SK-N-SH treated with all-trans-retinoic acid at 6 μM for 48 hours (cell line): ENCODE data around the gene GCHFR.

Experiments used
- ATAC-seq: fragments of 200-7000 bp; cut with Tn5 transposase; 3 replicates; pipeline ENCODE4 v1.9.1; 2020; ENCODE audit warnings: mild to moderate bottlenecking, moderate library complexity
- ARNTL ChIP-seq: fragments of 450-650 bp; formaldehyde crosslinking; IDR thresholded peaks from 2 replicates; pipeline ENCODE4 v1.5.0; 2020; ENCODE audit warnings: low read depth, mild to moderate bottlenecking, moderate library complexity, borderline replicate concordance
- BACH2 ChIP-seq: fragments of 250-450 bp; sonication (Bioruptor Pico); IDR thresholded peaks from 2 replicates; pipeline ENCODE4 v1.9.0; 2021; ENCODE audit warnings: mild to moderate bottlenecking, borderline replicate concordance
- CREB5 ChIP-seq: fragments of 250-450 bp; sonication (Bioruptor Pico); IDR thresholded peaks from 2 replicates; pipeline ENCODE4 v1.5.1; 2020; ENCODE audit warnings: low read depth, mild to moderate bottlenecking, moderate library complexity
- CSDC2 ChIP-seq: fragments of 250-450 bp; sonication (Bioruptor Pico); IDR thresholded peaks from 2 replicates; pipeline ENCODE4 v1.5.0; 2020; ENCODE audit warnings: mild to moderate bottlenecking, moderate library complexity
- CSRNP3 ChIP-seq: fragments of 250-450 bp; sonication (Bioruptor Pico); IDR thresholded peaks from 2 replicates; pipeline ENCODE4 v1.5.1; 2021; ENCODE audit warnings: mild to moderate bottlenecking, moderate library complexity
- ESRRG ChIP-seq: fragments of 250-450 bp; sonication (Bioruptor Pico); IDR thresholded peaks from 2 replicates; pipeline ENCODE4 v1.6.1; 2021; ENCODE audit warnings: mild to moderate bottlenecking
- GLIS3 ChIP-seq: fragments of 250-450 bp; sonication (Bioruptor Pico); IDR thresholded peaks from 2 replicates; pipeline ENCODE4 v1.5.0; 2020; ENCODE audit warnings: mild to moderate bottlenecking, moderate library complexity
- ISL1 ChIP-seq: fragments of 250-450 bp; sonication (Bioruptor Pico); IDR thresholded peaks from 2 replicates; pipeline ENCODE4 v2.1.2; 2022; ENCODE audit warnings: mild to moderate bottlenecking, moderate library complexity
- OSR1 ChIP-seq: fragments of 250-450 bp; sonication (Bioruptor Pico); IDR thresholded peaks from 2 replicates; pipeline ENCODE4 v1.8.0; 2022; ENCODE audit warnings: moderate library complexity, mild to moderate bottlenecking, inconsistent platforms
- PPARA ChIP-seq: fragments of 250-450 bp; sonication (Bioruptor Pico); IDR thresholded peaks from 2 replicates; pipeline ENCODE4 v1.5.0; 2020; ENCODE audit warnings: mild to moderate bottlenecking, borderline replicate concordance
- SNAI2 ChIP-seq: fragments of 250-450 bp; sonication (Bioruptor Pico); IDR thresholded peaks from 2 replicates; pipeline ENCODE4 v1.5.0; 2020; ENCODE audit warnings: mild to moderate bottlenecking, moderate library complexity
- TCF4 ChIP-seq: fragments of 250-450 bp; sonication (Bioruptor Pico); IDR thresholded peaks from 2 replicates; pipeline ENCODE4 v1.8.0; 2021; ENCODE audit warnings: mild to moderate bottlenecking, moderate library complexity, borderline replicate concordance
- TOX ChIP-seq: fragments of 250-450 bp; sonication (Bioruptor Pico); IDR thresholded peaks from 2 replicates; pipeline ENCODE4 v1.8.0; 2021; ENCODE audit warnings: mild to moderate bottlenecking, moderate library complexity, borderline replicate concordance
- TSHZ2 ChIP-seq: fragments of 250-450 bp; sonication (Bioruptor Pico); IDR thresholded peaks from 2 replicates; pipeline ENCODE4 v1.5.0; 2020; ENCODE audit warnings: mild to moderate bottlenecking, moderate library complexity
- ZC3H10 ChIP-seq: fragments of 250-450 bp; sonication (Bioruptor Pico); IDR thresholded peaks from 2 replicates; pipeline ENCODE4 v1.5.1; 2021; ENCODE audit warnings: mild to moderate bottlenecking, moderate library complexity
- ZFP3 ChIP-seq: fragments of 250-450 bp; sonication (Bioruptor Pico); IDR thresholded peaks from 2 replicates; pipeline ENCODE4 v1.5.0; 2020; ENCODE audit warnings: mild to moderate bottlenecking, moderate library complexity
- ZFP30 ChIP-seq: fragments of 450-650 bp; formaldehyde crosslinking; IDR thresholded peaks from 2 replicates; pipeline ENCODE4 v1.5.0; 2022; ENCODE audit warnings: mild to moderate bottlenecking, moderate library complexity
- ZNF70 ChIP-seq: fragments of 450-650 bp; formaldehyde crosslinking; IDR thresholded peaks from 2 replicates; pipeline ENCODE4 v1.5.0; 2020; ENCODE audit warnings: mild to moderate bottlenecking, moderate library complexity
- ZNF8 ChIP-seq: fragments of 450-650 bp; formaldehyde crosslinking; IDR thresholded peaks from 2 replicates; pipeline ENCODE4 v1.5.0; 2020; ENCODE audit warnings: mild to moderate bottlenecking, moderate library complexity

The GCHFR gene

GRCh38 chr15:40766906-40767837 lies 3.3 kb downstream of the GCHFR start:
- TF ChIP-seq TCF4 (CRISPR knock-in tag) (no peak), ARNTL (no peak), ZNF8 (CRISPR knock-in tag) (no peak), SNAI2 (CRISPR knock-in tag) (no peak), ZFP3 (no peak), BACH2 (CRISPR knock-in tag) (no peak), CREB5 (no peak), TOX (no peak), ZNF70 (CRISPR knock-in tag) (no peak), ESRRG (CRISPR knock-in tag) (no peak), ISL1 (CRISPR knock-in tag) (no peak)
- ATAC-seq = peak; percentile 72

- no peak for ATAC-seq
These were observed 4.1 kb downstream of the GCHFR start for GRCh38 chr15:40767838-40768500.

GRCh38 chr15:40768521-40769273 lies 4.8 kb downstream of the GCHFR start:
- no peak for TF ChIP-seq TSHZ2 (CRISPR knock-in tag)
- no peak for TF ChIP-seq TCF4 (CRISPR knock-in tag)
- no peak for TF ChIP-seq ISL1 (CRISPR knock-in tag)
- no peak for TF ChIP-seq PPARA
- no peak for TF ChIP-seq SNAI2 (CRISPR knock-in tag)
- TF ChIP-seq CSDC2 (CRISPR knock-in tag) = no peak
- TF ChIP-seq ZNF70 (CRISPR knock-in tag) = no peak
- TF ChIP-seq CREB5 = no peak
- TF ChIP-seq TOX = no peak
- no peak for TF ChIP-seq ARNTL
- TF ChIP-seq, all 23 proteins: peak for 0
- no peak for ATAC-seq

More at GRCh38 chr15:40767838-40768500, 4.1 kb downstream of the GCHFR start:
- no peak for TF ChIP-seq OSR1 (CRISPR knock-in tag)
- TF ChIP-seq ZFP3 = no peak
- TF ChIP-seq ZNF8 (CRISPR knock-in tag) = no peak
- no peak for TF ChIP-seq ARNTL

GRCh38 chr15:40769274-40770146 lies 5.6 kb downstream of the GCHFR start, which contains the start of gene C15orf62:
Gene C15orf62 (plus strand): TSS chr15:40769980. CDS start chr15:40770496, 516 bp downstream.
- ATAC-seq = peak; percentile 73
- TF ChIP-seq TCF4 (CRISPR knock-in tag) (no peak), CSDC2 (CRISPR knock-in tag) (no peak), CSRNP3 (no peak), ESRRG (CRISPR knock-in tag) (no peak), ISL1 (CRISPR knock-in tag) (no peak), BACH2 (CRISPR knock-in tag) (no peak), TOX (no peak), ZFP30 (CRISPR knock-in tag) (no peak), ZNF8 (CRISPR knock-in tag) (no peak), ZC3H10 (no peak), GLIS3 (no peak), SNAI2 (CRISPR knock-in tag) (no peak), TSHZ2 (CRISPR knock-in tag) (no peak), PPARA (no peak)
